Dendritic cell treated with granulocyte-macrophage colony-stimulating factor and Interleukin-4, amounts not matched to agents 40 ng/mL and 50 ng/mL, for 4 days (primary cell): ENCODE data around the gene KLF15.

Experiments used
- H3K27ac Mint-ChIP-seq: one replicate; pipeline ENCODE4 v1.8.0; 2022; ENCODE audit warnings: mild to moderate bottlenecking, mixed read lengths
- H3K27me3 Mint-ChIP-seq: one replicate; pipeline ENCODE4 v1.8.0; 2022; ENCODE audit warnings: mild to moderate bottlenecking, mixed read lengths
- H3K36me3 Mint-ChIP-seq: one replicate; pipeline ENCODE4 v1.8.0; 2022; ENCODE audit warnings: low read depth, mixed read lengths
- H3K4me1 Mint-ChIP-seq: one replicate; pipeline ENCODE4 v1.8.0; 2022; ENCODE audit warnings: low read depth, mixed read lengths
- H3K4me3 Mint-ChIP-seq: one replicate; pipeline ENCODE4 v1.8.0; 2022; ENCODE audit warnings: mild to moderate bottlenecking, moderate library complexity, mixed read lengths
- H3K9me3 Mint-ChIP-seq: one replicate; pipeline ENCODE4 v1.8.0; 2022; ENCODE audit warnings: mixed read lengths
- intact Hi-C: fragments of 100-400 bp; cut with micrococcal nuclease; formaldehyde crosslinking; loops from one replicate; pipeline ENCODE4 v1.15.0; 2022

KLF15 gene

DNA sequence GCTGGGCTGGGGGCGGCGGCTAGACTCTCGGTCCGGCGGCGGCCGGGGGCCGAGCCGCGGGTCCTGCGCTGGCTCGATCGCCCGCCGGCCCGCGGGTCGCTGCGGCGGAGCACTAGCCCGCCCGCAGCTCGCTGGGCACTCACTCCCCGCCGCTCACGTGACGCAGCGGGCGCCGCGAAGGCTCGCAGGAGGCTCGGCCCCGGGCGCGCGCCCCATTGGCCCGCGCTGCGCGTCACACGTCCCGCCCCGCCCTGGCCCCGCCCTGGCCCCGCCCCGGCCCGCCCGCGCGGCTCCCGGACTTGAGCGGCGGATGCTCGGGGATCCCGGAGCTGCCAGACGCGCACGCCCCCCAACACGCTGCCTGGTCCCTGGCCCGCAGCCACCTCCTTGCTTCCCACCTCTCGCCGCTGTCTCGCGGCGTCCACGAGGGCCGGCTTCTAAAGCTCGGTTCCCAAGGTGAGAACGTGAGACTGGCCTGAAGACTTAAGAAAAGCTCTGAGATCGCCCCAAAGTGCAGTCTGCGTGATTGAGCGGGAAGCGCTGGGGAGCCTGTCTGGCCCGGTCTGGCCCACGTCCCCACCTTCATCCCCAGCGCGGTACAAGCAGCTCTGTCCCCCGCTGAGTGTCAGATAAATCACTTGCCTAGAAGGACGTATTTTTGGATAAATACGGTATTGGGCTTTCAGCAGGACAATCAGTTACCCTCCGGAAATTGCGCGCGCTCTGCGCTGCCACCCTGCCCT lies at the start of gene KLF15:
KLF15 (minus strand) TSS at position 114 of the 743 bp plus-strand sequence. CDS start 4,486 bp downstream, outside the sequence.
- peak within 1 kb of the TSS; percentile 72 for H3K4me3 Mint-ChIP-seq
- H3K9me3 Mint-ChIP-seq = no peaks in the 10 kb centered on the region
- H3K27ac Mint-ChIP-seq = peak within 1 kb of the TSS; percentile 34
- H3K36me3 Mint-ChIP-seq = no peaks in the 10 kb centered on the region
- intact Hi-C loops = loop anchor here (10.0 kb wide), 1 partner anchor 117 kb away; the partner anchor contains the start of gene ZXDC
- H3K27me3 Mint-ChIP-seq = peaks cover 73% of the 10 kb centered on the region
- H3K4me1 Mint-ChIP-seq = peaks cover 16% of the 10 kb centered on the region

DNA sequence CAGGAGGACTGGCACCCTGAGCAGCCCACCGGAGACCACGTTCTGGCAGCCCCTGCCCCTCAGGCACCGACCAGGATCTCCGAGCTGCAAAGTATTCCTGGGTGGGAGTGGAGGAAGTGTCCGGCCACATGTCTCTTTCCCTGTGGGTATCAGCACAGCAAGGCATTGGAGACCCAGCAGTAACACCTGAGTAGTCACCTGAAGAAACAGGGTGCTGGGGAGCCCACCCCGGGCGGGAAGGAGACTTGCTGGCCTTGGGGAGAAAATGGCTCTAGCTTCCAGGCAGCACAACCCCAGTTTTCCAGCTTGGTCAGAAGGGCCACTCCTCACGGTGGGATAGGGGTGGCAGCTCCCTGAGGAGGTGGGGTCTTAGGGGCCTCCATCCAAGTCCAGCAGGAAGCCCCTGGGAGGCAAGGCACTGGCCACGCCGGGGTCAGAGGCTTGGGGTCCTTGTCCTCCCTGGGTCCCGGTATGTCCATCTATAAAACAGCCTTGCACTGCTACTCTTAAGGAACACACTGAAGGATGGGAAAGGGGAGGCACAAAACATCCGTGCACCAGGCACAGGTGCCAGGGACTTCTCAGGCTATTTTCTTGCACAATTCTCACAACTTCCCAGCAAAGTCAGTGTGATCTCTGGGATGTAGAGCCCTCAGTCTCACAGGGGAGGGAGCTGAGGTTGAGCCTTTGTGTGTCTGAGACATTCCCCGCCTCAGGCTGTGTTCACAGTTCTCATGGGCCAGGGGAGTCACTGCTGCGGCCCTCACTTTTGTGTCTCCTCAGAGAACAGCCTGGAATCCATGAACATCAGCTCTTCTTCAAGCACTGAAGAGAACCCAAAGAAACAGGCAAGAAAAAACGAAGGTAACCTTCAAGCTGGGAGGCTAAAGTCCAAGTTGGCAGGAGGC lies 49.4 kb upstream of the KLF15 start:
- Mint-ChIP-seq H3K4me1 (no peaks in the 10 kb centered on the region), H3K9me3 (no peaks in the 10 kb centered on the region), H3K36me3 (no peaks in the 10 kb centered on the region), H3K27me3 (peaks cover 59% of the 10 kb centered on the region), H3K4me3 (no peak overlapping the region), H3K27ac (no peak overlapping the region)
- intact Hi-C loops = no loop called here

DNA sequence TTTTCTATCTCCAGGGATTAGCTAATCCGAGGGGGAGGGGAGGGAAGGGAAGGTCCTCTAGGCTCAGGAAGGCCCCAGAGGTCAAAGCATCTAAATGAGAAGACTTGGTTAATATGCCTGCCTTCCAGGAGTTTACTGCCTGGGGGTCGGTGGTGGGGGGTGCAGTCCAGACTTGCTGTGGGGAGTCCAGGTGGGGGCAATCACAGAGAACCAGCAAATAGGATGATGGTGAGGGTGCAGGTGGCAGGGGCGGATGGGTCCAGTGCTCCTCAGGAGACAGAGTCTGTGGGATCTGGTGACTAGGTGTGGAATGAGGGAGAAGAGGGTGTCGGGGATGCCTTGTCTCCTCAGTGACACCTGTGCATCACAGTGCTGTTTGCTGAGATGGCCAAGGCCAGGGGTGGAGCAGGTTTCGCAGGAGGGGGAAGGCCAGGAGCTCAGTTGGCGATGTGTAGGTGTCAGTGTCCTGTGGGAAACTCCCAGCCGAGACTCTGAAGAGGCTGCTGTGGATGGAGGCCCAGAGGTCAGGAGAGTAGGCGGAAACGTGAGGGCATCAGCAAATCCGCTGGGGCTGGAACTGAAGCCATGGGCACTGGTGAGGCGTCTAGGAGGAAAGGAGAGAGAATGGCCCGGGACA lies 45.6 kb upstream of the KLF15 start:
- H3K36me3 Mint-ChIP-seq = peaks cover 9% of the 10 kb centered on the region
- intact Hi-C loops = no loop called here
- peaks cover 17% of the 10 kb centered on the region for H3K4me1 Mint-ChIP-seq
- H3K9me3 Mint-ChIP-seq = peaks cover 20% of the 10 kb centered on the region
- H3K27me3 Mint-ChIP-seq = peaks cover 40% of the 10 kb centered on the region
- no peak overlapping the region for H3K27ac Mint-ChIP-seq
- H3K4me3 Mint-ChIP-seq = no peak overlapping the region

GRCh38 chr3:126402178-126402577 lies 45.0 kb upstream of the KLF15 start:
- H3K27me3 Mint-ChIP-seq = peaks cover 41% of the 10 kb centered on the region
- H3K4me3 Mint-ChIP-seq = no peak overlapping the region
- no peak overlapping the region for H3K27ac Mint-ChIP-seq
- peaks cover 17% of the 10 kb centered on the region for H3K4me1 Mint-ChIP-seq
- H3K9me3 Mint-ChIP-seq = peaks cover 24% of the 10 kb centered on the region
- intact Hi-C loops = no loop called here
- peaks cover 14% of the 10 kb centered on the region for H3K36me3 Mint-ChIP-seq

GRCh38 chr3:126401611-126402160 lies 44.5 kb upstream of the KLF15 start:
- no peak overlapping the region for H3K27ac Mint-ChIP-seq
- no peak overlapping the region for H3K4me3 Mint-ChIP-seq
- H3K36me3 Mint-ChIP-seq = peaks cover 14% of the 10 kb centered on the region
- peaks cover 17% of the 10 kb centered on the region for H3K4me1 Mint-ChIP-seq
- peaks cover 38% of the 10 kb centered on the region for H3K27me3 Mint-ChIP-seq
- intact Hi-C loops = no loop called here
- peaks cover 24% of the 10 kb centered on the region for H3K9me3 Mint-ChIP-seq

DNA sequence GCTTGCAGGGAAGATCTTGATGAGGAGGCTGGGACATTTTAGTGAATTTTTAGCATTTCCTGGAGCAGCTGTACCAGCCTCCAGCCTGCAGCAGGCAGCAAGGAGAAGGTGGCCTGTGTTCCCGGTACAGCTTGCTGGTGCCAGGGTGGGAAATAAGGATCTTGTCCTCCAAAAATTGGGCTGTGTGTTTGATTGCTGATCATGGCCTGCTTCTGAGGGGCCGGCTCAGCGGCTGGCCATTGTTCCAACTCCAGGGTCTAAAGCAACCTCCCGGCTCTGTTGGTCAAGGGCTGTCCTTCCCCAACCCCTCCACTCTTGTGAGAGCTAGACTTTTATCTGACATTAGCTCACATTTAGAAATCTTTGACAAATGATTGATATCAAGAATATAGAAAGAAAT lies 42.5 kb upstream of the KLF15 start:
- Mint-ChIP-seq H3K9me3 (peaks cover 24% of the 10 kb centered on the region), H3K36me3 (peaks cover 14% of the 10 kb centered on the region), H3K27me3 (peaks cover 52% of the 10 kb centered on the region), H3K4me3 (no peak overlapping the region), H3K27ac (peak overlapping the region; percentile 79), H3K4me1 (peaks cover 17% of the 10 kb centered on the region)
- intact Hi-C loops = no loop called here

- intact Hi-C loops = no loop called here
- H3K9me3 Mint-ChIP-seq = peaks cover 24% of the 10 kb centered on the region
- peak overlapping the region; percentile 79 for H3K27ac Mint-ChIP-seq
- H3K4me1 Mint-ChIP-seq = peaks cover 17% of the 10 kb centered on the region
- no peak overlapping the region for H3K4me3 Mint-ChIP-seq
- peaks cover 54% of the 10 kb centered on the region for H3K27me3 Mint-ChIP-seq
- peaks cover 14% of the 10 kb centered on the region for H3K36me3 Mint-ChIP-seq
These were observed 42.1 kb upstream of the KLF15 start for GRCh38 chr3:126399351-126399735.

- H3K4me1 Mint-ChIP-seq = peaks cover 17% of the 10 kb centered on the region
- peaks cover 14% of the 10 kb centered on the region for H3K36me3 Mint-ChIP-seq
These were observed 41.5 kb upstream of the KLF15 start for GRCh38 chr3:126398423-126399350.

GRCh38 chr3:126397610-126398422 lies 40.6 kb upstream of the KLF15 start:
- H3K27ac Mint-ChIP-seq = no peak overlapping the region
- H3K4me1 Mint-ChIP-seq = peaks cover 17% of the 10 kb centered on the region
- no peak overlapping the region for H3K4me3 Mint-ChIP-seq
- intact Hi-C loops = no loop called here
- peaks cover 64% of the 10 kb centered on the region for H3K27me3 Mint-ChIP-seq
- H3K36me3 Mint-ChIP-seq = peaks cover 14% of the 10 kb centered on the region
- peaks cover 24% of the 10 kb centered on the region for H3K9me3 Mint-ChIP-seq

More at GRCh38 chr3:126398423-126399350, 41.5 kb upstream of the KLF15 start:
- peak overlapping the region; percentile 79 for H3K27ac Mint-ChIP-seq
- no peak overlapping the region for H3K4me3 Mint-ChIP-seq
- H3K9me3 Mint-ChIP-seq = peaks cover 24% of the 10 kb centered on the region
- H3K27me3 Mint-ChIP-seq = peaks cover 58% of the 10 kb centered on the region
- intact Hi-C loops = no loop called here

- intact Hi-C loops = no loop called here
- Mint-ChIP-seq H3K36me3 (peaks cover 14% of the 10 kb centered on the region), H3K4me3 (no peak overlapping the region), H3K27me3 (peaks cover 64% of the 10 kb centered on the region), H3K9me3 (peaks cover 24% of the 10 kb centered on the region), H3K4me1 (peaks cover 17% of the 10 kb centered on the region), H3K27ac (no peak overlapping the region)
These were observed 39.3 kb upstream of the KLF15 start for GRCh38 chr3:126396536-126396935.

DNA sequence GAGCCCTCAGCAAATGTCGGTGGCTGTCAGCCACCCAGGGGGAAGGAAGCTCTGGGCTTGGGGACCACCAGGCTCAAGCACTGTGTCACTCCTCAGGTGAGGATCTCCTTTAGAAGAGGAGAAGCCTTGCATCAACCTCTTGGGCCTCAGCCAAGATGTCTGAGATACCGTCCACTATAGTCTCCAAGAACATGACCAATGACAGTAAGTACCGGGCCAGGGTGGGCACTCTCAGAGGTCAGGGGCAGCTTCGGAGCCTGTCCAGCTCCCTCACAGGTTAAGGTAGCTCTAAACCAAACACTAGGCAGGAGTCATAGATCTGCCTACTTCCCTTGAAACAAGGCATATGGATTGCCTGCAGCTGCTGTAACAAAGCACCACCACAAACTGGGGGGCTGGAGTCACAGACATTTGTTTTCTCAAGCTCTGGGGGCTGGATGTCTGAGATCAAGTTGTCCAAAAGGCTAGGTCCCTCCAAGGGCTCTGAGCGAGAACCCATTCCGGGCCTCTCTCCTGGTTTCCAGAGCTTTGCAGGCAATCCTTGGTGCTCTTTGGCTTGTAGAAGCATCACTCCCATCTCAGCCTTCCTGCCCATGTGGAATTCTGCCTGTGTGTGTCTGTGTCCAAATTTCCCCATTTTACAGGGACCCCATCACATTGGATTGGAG lies 38.8 kb upstream of the KLF15 start:
- H3K27me3 Mint-ChIP-seq = peaks cover 67% of the 10 kb centered on the region
- H3K9me3 Mint-ChIP-seq = peaks cover 24% of the 10 kb centered on the region
- H3K36me3 Mint-ChIP-seq = peaks cover 14% of the 10 kb centered on the region
- H3K4me1 Mint-ChIP-seq = peaks cover 17% of the 10 kb centered on the region
- H3K4me3 Mint-ChIP-seq = no peak overlapping the region
- H3K27ac Mint-ChIP-seq = no peak overlapping the region
- intact Hi-C loops = no loop called here

DNA sequence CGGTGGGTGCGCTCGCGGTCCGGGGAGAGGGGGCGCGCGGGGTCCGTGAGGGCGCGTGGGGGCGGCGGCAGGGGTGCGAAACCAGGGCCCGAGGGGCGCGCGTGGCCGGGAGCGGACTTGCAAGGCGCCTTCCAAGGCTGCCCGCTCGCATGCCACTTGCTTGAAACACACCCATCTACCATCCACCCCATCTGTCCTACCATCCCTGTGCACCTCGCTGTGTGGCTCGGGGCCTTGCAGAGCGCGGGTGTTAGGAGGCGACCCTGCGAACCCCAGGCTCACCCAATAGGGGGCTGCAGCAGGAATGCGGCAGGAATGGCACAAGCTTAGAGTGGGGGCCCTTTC lies 37.7 kb upstream of the KLF15 start:
- peaks cover 20% of the 10 kb centered on the region for H3K4me1 Mint-ChIP-seq
- peaks cover 77% of the 10 kb centered on the region for H3K27me3 Mint-ChIP-seq
- H3K4me3 Mint-ChIP-seq = no peak overlapping the region
- no peak overlapping the region for H3K27ac Mint-ChIP-seq
- intact Hi-C loops = no loop called here
- peaks cover 24% of the 10 kb centered on the region for H3K9me3 Mint-ChIP-seq
- peaks cover 14% of the 10 kb centered on the region for H3K36me3 Mint-ChIP-seq
